NT2/D1 (cell line): ENCODE data around the gene CCDC197.

Source experiments
- SUZ12 ChIP-seq: IDR thresholded peaks from 2 replicates; pipeline ENCODE4 v1.6.1; 2011; ENCODE audit not compliant: insufficient read length, insufficient read depth; ENCODE audit errors: extremely low read depth
- YY1 ChIP-seq: IDR thresholded peaks from 2 replicates; pipeline ENCODE4 v1.6.1; 2011; ENCODE audit not compliant: insufficient read length, insufficient read depth

GRCh38 chr14:94031161-94031882 lies 34.2 kb downstream of the CCDC197 start:
- TF ChIP-seq SUZ12: no peak
- TF ChIP-seq YY1: no peak
